Large intestine (tissue), 3 donors: ENCODE data around the gene AUTS2. TPM values are rescaled to one million over a fixed set of nuclear protein-coding genes. Genes with fewer than 3 reads are reported as not detected.

Experiments
- DNase-seq, 2 donors: peaks; one replicate each; pipeline versions ENCODE4 v3.0.0 to v3.0.0-alpha.2; 2013
- H3K27ac ChIP-seq: one replicate; pipeline ENCODE4 v1.5.1; 2013; ENCODE audit warnings: low read length
- H3K27me3 ChIP-seq: 2 replicates; pipeline ENCODE4 v1.6.1; 2013; ENCODE audit warnings: low read length; ENCODE audit not compliant: control insufficient read depth, insufficient read depth
- H3K36me3 ChIP-seq: 2 replicates; pipeline ENCODE4 v1.6.1; 2013; ENCODE audit warnings: low read length; ENCODE audit not compliant: control insufficient read depth, insufficient read depth
- H3K4me1 ChIP-seq: one replicate; pipeline ENCODE4 v1.6.1; 2013; ENCODE audit warnings: low read length; ENCODE audit not compliant: control insufficient read depth, insufficient read depth
- H3K4me3 ChIP-seq: one replicate; pipeline ENCODE4 v1.5.1; 2013; ENCODE audit warnings: low read length
- H3K9me3 ChIP-seq: one replicate; pipeline ENCODE4 v1.6.1; 2013; ENCODE audit warnings: mild to moderate bottlenecking, low read depth, low read length, moderate library complexity; ENCODE audit not compliant: control insufficient read depth
- WGBS: methylation state at CpG from one replicate; pipeline ENCODE4 v1.1.5; 2013; ENCODE audit warnings: low lambda C conversion rate; ENCODE audit not compliant: insufficient coverage; 5-methylcytosine and 5-hydroxymethylcytosine counted together
- polyA plus RNA-seq: library from polyadenylated mRNA; unstranded; fragments of 120-200 nt; gene quantifications from one replicate; pipeline ENCODE4 v1.2.1, GENCODE V29; 2013

The AUTS2 gene
- polyA plus RNA-seq, 1 donor = 51.3 TPM

- WGBS = 100% methylated on average over 1 of the region's 7 CpGs
- Histone ChIP-seq H3K9me3 (no peaks in the 10 kb centered on the region), H3K36me3 (no peaks in the 10 kb centered on the region), H3K4me3 (no peak overlapping the region), H3K27me3 (no peaks in the 10 kb centered on the region), H3K4me1 (no peaks in the 10 kb centered on the region), H3K27ac (no peak overlapping the region)
- no peak for DNase-seq
Observed at GRCh38 chr7:69994886-69995542, 396.7 kb downstream of the AUTS2 start.

- Histone ChIP-seq H3K4me3 (no peak overlapping the region), H3K9me3 (no peaks in the 10 kb centered on the region), H3K27ac (no peak overlapping the region), H3K36me3 (no peaks in the 10 kb centered on the region), H3K27me3 (no peaks in the 10 kb centered on the region), H3K4me1 (no peaks in the 10 kb centered on the region)
- no peak for DNase-seq
- WGBS = no CpG with 5 or more reads among the region's 2 CpGs
Observed at GRCh38 chr7:69996121-69996520, 397.8 kb downstream of the AUTS2 start.

GRCh38 chr7:70000737-70001348 is 402.6 kb downstream of the AUTS2 start:
- no peak for DNase-seq
- Histone ChIP-seq H3K4me3 (no peak overlapping the region), H3K4me1 (no peaks in the 10 kb centered on the region), H3K9me3 (no peaks in the 10 kb centered on the region), H3K27me3 (no peaks in the 10 kb centered on the region), H3K27ac (no peak overlapping the region), H3K36me3 (no peaks in the 10 kb centered on the region)
- WGBS = no CpG with 5 or more reads among the region's 5 CpGs

GRCh38 chr7:70005480-70005879 is 407.2 kb downstream of the AUTS2 start:
- Histone ChIP-seq H3K27me3 (no peaks in the 10 kb centered on the region), H3K27ac (no peak overlapping the region), H3K36me3 (no peaks in the 10 kb centered on the region), H3K4me3 (no peak overlapping the region), H3K9me3 (no peaks in the 10 kb centered on the region), H3K4me1 (no peaks in the 10 kb centered on the region)
- no peak for DNase-seq
- WGBS = 83% methylated on average over 1 of the region's 2 CpGs

- 70% methylated on average over 2 of the region's 7 CpGs for WGBS
- Histone ChIP-seq H3K36me3 (no peaks in the 10 kb centered on the region), H3K4me1 (no peaks in the 10 kb centered on the region), H3K4me3 (no peak overlapping the region), H3K27ac (peak overlapping the region; percentile 23), H3K27me3 (no peaks in the 10 kb centered on the region), H3K9me3 (no peaks in the 10 kb centered on the region)
- DNase-seq = no peak
Observed at GRCh38 chr7:70005891-70006260, 407.6 kb downstream of the AUTS2 start.

- WGBS = 35% methylated on average over 2 of the region's 9 CpGs
- Histone ChIP-seq H3K36me3 (no peaks in the 10 kb centered on the region), H3K27ac (peak overlapping the region; percentile 23), H3K4me3 (no peak overlapping the region), H3K9me3 (no peaks in the 10 kb centered on the region), H3K4me1 (no peaks in the 10 kb centered on the region), H3K27me3 (no peaks in the 10 kb centered on the region)
- peak; percentile 10 to 22 for DNase-seq
Observed at GRCh38 chr7:70006261-70006920, 408.1 kb downstream of the AUTS2 start.

- DNase-seq = no peak
- H3K4me3 ChIP-seq = no peak overlapping the region
- H3K27me3 ChIP-seq = no peaks in the 10 kb centered on the region
- 94% methylated on average over 3 of the region's 4 CpGs for WGBS
- H3K9me3 ChIP-seq = no peaks in the 10 kb centered on the region
- no peaks in the 10 kb centered on the region for H3K36me3 ChIP-seq
- no peaks in the 10 kb centered on the region for H3K4me1 ChIP-seq
- no peak overlapping the region for H3K27ac ChIP-seq
Observed at GRCh38 chr7:70008466-70008865, 410.2 kb downstream of the AUTS2 start.

GRCh38 chr7:70014472-70015177 is 416.4 kb downstream of the AUTS2 start:
- Histone ChIP-seq H3K9me3 (no peaks in the 10 kb centered on the region), H3K27ac (no peak overlapping the region), H3K27me3 (no peaks in the 10 kb centered on the region), H3K4me3 (no peak overlapping the region), H3K36me3 (no peaks in the 10 kb centered on the region), H3K4me1 (peaks cover 3% of the 10 kb centered on the region)
- DNase-seq = no peak
- WGBS = no CpG with 5 or more reads among the region's 3 CpGs

GRCh38 chr7:70015353-70015752 is 417.1 kb downstream of the AUTS2 start:
- Histone ChIP-seq H3K4me1 (peaks cover 3% of the 10 kb centered on the region), H3K36me3 (no peaks in the 10 kb centered on the region), H3K9me3 (no peaks in the 10 kb centered on the region), H3K27ac (no peak overlapping the region), H3K27me3 (no peaks in the 10 kb centered on the region), H3K4me3 (no peak overlapping the region)
- DNase-seq = no peak
- 0% methylated on average over 1 of the region's 1 CpG for WGBS

GRCh38 chr7:70016044-70016770 is 417.9 kb downstream of the AUTS2 start:
- Histone ChIP-seq H3K4me3 (no peak overlapping the region), H3K36me3 (no peaks in the 10 kb centered on the region), H3K4me1 (peaks cover 3% of the 10 kb centered on the region), H3K9me3 (no peaks in the 10 kb centered on the region), H3K27me3 (no peaks in the 10 kb centered on the region), H3K27ac (no peak overlapping the region)
- WGBS = 67% methylated on average over 2 of the region's 6 CpGs
- peak; percentile 38 to 69 for DNase-seq
